Uterus (tissue), 2 donors: ENCODE measurements around the gene MEX3D.

Experiments used
- POLR2A ChIP-seq, 2 donors: fragments of 450-650 bp; IDR thresholded peaks; one replicate each; pipeline ENCODE4 v1.6.1; 2016; ENCODE audit warnings: antibody characterized with exemption in 2 of 2, mild to moderate bottlenecking in 1 of 2, moderate library complexity in 1 of 2
- TF ChIP-seq, protein P1 (sequence below), 4 experiments: fragments of 200-600 bp in 2 of 4; fragments of 450-650 bp in 2 of 4; sonication (generic) in 2 of 4; IDR thresholded peaks; one replicate each; pipeline ENCODE4 v1.5.1; 2016 to 2019; ENCODE audit warnings: antibody characterized with exemption in 4 of 4, mild to moderate bottlenecking in 2 of 4, moderate library complexity in 1 of 4

- TF ChIP-seq, protein P1, sequence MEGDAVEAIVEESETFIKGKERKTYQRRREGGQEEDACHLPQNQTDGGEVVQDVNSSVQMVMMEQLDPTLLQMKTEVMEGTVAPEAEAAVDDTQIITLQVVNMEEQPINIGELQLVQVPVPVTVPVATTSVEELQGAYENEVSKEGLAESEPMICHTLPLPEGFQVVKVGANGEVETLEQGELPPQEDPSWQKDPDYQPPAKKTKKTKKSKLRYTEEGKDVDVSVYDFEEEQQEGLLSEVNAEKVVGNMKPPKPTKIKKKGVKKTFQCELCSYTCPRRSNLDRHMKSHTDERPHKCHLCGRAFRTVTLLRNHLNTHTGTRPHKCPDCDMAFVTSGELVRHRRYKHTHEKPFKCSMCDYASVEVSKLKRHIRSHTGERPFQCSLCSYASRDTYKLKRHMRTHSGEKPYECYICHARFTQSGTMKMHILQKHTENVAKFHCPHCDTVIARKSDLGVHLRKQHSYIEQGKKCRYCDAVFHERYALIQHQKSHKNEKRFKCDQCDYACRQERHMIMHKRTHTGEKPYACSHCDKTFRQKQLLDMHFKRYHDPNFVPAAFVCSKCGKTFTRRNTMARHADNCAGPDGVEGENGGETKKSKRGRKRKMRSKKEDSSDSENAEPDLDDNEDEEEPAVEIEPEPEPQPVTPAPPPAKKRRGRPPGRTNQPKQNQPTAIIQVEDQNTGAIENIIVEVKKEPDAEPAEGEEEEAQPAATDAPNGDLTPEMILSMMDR (IDR thresholded peaks at IDR 0.05): no peak
- no peak for TF ChIP-seq POLR2A (IDR thresholded peaks at IDR 0.05)
Measured at GRCh38 chr19:1531587-1531986, 36.5 kb downstream of the MEX3D start.
